ENCODE results near the gene SPIRE1. TPM values are rescaled to one million over a fixed set of nuclear protein-coding genes. Genes with fewer than 3 reads are reported as not detected.

Gene SPIRE1
- total RNA-seq, 1 experiment from 2014 or later: 16.6 TPM

DNA sequence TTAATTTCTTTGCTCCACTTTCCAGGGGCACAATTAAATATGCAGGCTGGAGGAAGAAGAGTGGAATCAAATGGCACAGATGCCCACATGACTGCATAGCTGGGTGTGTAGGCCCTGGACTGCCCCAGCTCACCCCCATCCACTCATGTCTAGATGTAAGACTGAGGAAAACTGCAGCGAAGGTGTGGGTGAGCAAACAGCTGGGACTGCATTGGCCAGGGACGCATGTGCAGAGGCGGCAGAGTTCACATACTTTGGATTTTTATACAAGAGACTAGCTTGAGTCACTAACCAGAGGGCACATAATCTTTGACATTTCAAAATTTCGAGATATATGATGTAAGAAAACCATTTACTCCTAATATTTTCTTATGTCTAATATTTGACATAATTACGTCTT, 60.1 kb downstream of the SPIRE1 start:
- DNase-seq: no peak
- Histone ChIP-seq H3K14ac (ENCODE audit: insufficient read depth, low read length) (no peak overlapping the region), H2BK120ac (ENCODE audit: low read depth, low read length, poor library complexity, severe bottlenecking) (no peak overlapping the region), H4K8ac (replicated peaks; ENCODE audit: insufficient read length, low read depth, low read length) (no peak overlapping the region), H4K5ac (ENCODE audit: insufficient read length, low read depth, low read length) (no peak overlapping the region), H3K56ac (ENCODE audit: insufficient read length, low read depth, low read length) (no peak overlapping the region), H2BK20ac (ENCODE audit: low read depth, low read length, poor library complexity, severe bottlenecking) (no peak overlapping the region), H3K4ac (ENCODE audit: low read depth, low read length) (no peak overlapping the region), H2BK12ac (ENCODE audit: insufficient read length, low read depth, low read length) (no peak overlapping the region), H3K23ac (ENCODE audit: insufficient read length, low read depth, low read length) (no peak overlapping the region), H3K27me3 (ENCODE audit: insufficient read depth, low read length) (no peaks in the 10 kb centered on the region), H3K4me1 (ENCODE audit: insufficient read depth, low read length) (no peaks in the 10 kb centered on the region; the same call in 1 of the 2 replicates), H2AFZ (ENCODE audit: low read length) (no peak overlapping the region), H2BK15ac (ENCODE audit: low read depth, low read length) (no peak overlapping the region), H3K23me2 (ENCODE audit: insufficient read length, low read depth, low read length, poor library complexity, severe bottlenecking) (no peaks in the 10 kb centered on the region), H3K9me3 (ENCODE audit: control insufficient read depth, low read depth, low read length) (no peaks in the 10 kb centered on the region), H3K27ac (ENCODE audit: insufficient read length, low read depth, low read length) (no peak overlapping the region), H3K4me2 (ENCODE audit: insufficient read depth, insufficient read length, low read length) (no peak overlapping the region), H3K79me2 (ENCODE audit: insufficient read depth, low read length) (no peaks in the 10 kb centered on the region), H2BK5ac (ENCODE audit: insufficient read length, low read length) (no peak overlapping the region), H4K20me1 (ENCODE audit: control insufficient read depth, insufficient read depth, insufficient read length) (no peaks in the 10 kb centered on the region), H3T11ph (ENCODE audit: low read length) (no peak overlapping the region), H4K91ac (ENCODE audit: insufficient read length, low read depth, low read length) (no peak overlapping the region), H3K79me1 (ENCODE audit: insufficient read depth, low read depth, low read length, poor library complexity, severe bottlenecking) (peaks cover 2% of the 10 kb centered on the region), H2AK5ac (ENCODE audit: insufficient read length, low read length) (no peak overlapping the region), H3K18ac (ENCODE audit: insufficient read length, low read depth, low read length) (no peak overlapping the region), H3K9ac (ENCODE audit: extremely low read depth, insufficient read length, low read length) (peak overlapping the region; percentile 11)
- Mint-ChIP-seq H3K4me1 (peaks cover 15 to 19% of the 10 kb centered on the region in 2 experiments), H3K4me3 (no peak overlapping the region), H3K9me3 (no peaks in the 10 kb centered on the region), H3K27ac (peak overlapping the region in 2 of 3 experiments; percentile 27 to 69; a peak in 2 of 7 replicates), H3K36me3 (ENCODE audit: insufficient read depth in 1 of 3, low read depth in 3 of 3) (no peaks in the 10 kb centered on the region), H3K27me3 (ENCODE audit: low read depth) (no peaks in the 10 kb centered on the region)
- TF ChIP-seq, protein P1, sequence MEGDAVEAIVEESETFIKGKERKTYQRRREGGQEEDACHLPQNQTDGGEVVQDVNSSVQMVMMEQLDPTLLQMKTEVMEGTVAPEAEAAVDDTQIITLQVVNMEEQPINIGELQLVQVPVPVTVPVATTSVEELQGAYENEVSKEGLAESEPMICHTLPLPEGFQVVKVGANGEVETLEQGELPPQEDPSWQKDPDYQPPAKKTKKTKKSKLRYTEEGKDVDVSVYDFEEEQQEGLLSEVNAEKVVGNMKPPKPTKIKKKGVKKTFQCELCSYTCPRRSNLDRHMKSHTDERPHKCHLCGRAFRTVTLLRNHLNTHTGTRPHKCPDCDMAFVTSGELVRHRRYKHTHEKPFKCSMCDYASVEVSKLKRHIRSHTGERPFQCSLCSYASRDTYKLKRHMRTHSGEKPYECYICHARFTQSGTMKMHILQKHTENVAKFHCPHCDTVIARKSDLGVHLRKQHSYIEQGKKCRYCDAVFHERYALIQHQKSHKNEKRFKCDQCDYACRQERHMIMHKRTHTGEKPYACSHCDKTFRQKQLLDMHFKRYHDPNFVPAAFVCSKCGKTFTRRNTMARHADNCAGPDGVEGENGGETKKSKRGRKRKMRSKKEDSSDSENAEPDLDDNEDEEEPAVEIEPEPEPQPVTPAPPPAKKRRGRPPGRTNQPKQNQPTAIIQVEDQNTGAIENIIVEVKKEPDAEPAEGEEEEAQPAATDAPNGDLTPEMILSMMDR (conservative IDR thresholded peaks at IDR 0.05): no peak
- WGBS (ENCODE audit: extremely low coverage, insufficient read length, low lambda C conversion rate): no CpG with 5 or more reads among the region's 5 CpGs

All from H9 (cell line).